Posterior cingulate gyrus (tissue), 11 donors: ENCODE measurements around the gene LRRC71.
A peak's percentile ranks its signal among the peaks of the same experiment; 100 is the strongest.

Source experiments
- DNase-seq, 10 donors: peaks; one replicate each; pipeline versions ENCODE4 v3.0.0 to v3.0.0-alpha.2; 2020 to 2021; ENCODE audit warnings: mixed read lengths in 3 of 10
- intact Hi-C: fragments of 100-400 bp; cut with DNase I; formaldehyde crosslinking; loops from one replicate; pipeline ENCODE4 v1.15.1; 2023

Gene LRRC71

DNA sequence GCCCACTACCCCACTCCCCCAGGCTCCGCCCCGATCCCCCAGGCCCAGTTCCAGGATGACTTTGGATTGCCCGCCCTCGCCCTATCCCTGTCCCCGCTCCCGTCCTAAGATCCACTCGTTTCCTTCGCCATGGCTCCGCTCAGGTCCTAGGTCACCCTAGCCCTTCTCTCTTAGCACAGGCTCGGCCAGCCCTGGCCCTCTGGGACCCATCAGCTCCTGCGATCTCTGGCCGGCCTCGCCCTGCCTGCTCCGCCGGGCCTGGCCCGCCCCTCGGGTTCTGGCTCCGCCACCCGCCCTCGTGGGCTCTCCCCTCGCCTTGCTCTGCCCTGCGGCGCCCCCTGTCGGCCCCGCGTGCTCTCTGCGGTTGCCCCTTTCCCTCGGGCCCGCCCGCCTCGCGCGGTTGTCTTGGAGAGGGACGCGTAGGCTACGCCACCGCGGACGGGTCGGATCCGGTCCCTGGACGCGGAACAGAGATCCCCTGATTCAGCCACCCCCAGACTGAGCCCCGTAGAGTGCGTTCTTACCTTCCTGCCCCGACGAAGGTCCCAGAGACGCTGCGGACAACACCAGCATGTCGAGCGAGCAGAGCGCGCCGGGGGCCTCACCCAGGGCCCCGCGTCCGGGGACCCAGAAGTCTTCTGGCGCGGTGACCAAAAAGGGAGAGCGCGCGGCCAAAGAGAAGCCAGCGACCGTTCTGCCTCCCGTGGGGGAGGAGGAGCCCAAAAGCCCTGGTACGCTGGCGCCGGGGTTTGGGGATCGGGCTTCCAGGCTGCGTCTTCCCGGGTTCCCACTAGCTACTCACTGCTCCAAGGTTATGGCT is at the start of gene LRRC71:
LRRC71 (plus strand) TSS at position 400 of the 820 bp plus-strand sequence; CDS start at position 572, 172 bp downstream.
- intact Hi-C loops: loop anchor here (2.0 kb wide), 1 partner anchor 28 kb away; the partner anchor contains the start of gene PEAR1
- peak in 7 of 10 donors; percentile 38 to 92 (median 55) for DNase-seq

DNA sequence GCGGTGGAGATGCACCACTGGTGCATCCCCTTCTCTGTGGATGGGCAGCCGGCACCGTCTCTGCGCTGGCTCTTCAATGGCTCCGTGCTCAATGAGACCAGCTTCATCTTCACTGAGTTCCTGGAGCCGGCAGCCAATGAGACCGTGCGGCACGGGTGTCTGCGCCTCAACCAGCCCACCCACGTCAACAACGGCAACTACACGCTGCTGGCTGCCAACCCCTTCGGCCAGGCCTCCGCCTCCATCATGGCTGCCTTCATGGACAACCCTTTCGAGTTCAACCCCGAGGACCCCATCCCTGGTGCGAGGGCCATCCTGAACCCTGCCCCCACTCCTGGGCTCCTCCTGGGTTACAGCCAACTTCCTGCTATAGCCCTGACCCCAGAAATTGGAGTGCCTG is 46.8 kb upstream of the LRRC71 start:
- peak in 1 of 10 donors; percentile 65 for DNase-seq
- intact Hi-C loops: no loop called here

DNA sequence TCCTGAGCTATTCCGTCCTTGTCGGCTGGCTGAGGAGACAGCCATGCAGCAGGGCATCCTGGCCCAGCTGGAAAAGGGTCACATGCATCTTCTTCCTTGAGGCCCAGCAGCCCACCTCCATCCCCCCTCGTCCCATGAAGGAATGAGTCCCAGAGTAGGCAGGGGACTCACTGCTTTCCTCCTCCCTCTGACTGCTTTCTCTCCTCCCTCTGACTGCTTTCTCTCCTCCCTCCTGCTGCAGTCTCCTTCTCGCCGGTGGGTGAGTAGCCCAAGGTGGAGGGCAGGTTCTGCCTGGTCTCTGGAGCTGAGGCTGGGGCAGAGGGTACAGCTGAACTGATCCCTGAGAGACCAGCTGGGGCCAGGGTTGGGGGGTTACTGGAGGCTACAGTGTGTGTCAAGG is 46.3 kb upstream of the LRRC71 start:
- intact Hi-C loops: no loop called here
- DNase-seq: no peak

DNA sequence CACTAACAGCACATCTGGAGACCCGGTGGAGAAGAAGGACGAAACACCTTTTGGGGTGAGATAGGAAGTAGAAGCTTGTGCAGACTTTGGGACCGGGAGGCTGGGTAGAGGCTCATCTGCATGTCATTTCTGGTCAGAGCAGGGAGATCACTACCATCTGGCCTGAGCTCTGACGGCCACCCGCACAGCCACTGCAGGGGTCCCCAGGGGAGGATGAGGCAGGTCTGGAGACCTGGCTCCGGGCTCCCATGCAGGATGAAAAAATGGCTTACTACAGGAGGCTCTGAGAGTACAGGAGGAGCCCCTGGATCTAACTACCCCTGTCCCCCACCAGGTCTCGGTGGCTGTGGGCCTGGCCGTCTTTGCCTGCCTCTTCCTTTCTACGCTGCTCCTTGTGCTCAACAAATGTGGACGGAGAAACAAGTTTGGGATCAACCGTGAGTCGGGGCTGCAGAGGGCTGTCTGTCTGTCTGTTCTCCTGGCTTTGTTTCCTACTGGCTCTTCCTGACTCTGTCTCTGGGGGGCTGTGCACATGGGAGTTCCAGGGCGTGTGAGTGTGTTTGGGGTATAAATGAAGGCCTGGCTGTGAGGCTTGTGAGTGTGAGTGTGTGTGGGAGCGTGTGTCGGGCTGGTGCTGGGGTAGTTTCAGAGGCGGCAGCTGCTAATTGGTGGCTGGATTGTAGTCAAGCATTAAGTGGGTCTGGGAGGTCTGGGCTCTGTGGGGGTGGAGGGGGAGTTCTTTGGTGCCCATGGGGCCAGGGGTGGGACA is 45.7 kb upstream of the LRRC71 start:
- no peak for DNase-seq
- intact Hi-C loops: no loop called here

DNA sequence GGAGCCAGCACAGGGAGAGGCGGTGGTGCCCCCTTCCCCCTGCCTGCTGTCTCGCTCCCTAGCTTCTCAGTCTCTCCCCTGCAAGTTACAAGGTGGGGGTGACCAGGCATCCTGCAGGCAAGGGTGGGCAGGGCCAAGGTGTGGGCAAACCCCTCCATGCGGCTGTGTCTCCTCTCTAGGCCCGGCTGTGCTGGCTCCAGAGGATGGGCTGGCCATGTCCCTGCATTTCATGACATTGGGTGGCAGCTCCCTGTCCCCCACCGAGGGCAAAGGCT is 45.2 kb upstream of the LRRC71 start:
- DNase-seq: no peak
- intact Hi-C loops: no loop called here

DNA sequence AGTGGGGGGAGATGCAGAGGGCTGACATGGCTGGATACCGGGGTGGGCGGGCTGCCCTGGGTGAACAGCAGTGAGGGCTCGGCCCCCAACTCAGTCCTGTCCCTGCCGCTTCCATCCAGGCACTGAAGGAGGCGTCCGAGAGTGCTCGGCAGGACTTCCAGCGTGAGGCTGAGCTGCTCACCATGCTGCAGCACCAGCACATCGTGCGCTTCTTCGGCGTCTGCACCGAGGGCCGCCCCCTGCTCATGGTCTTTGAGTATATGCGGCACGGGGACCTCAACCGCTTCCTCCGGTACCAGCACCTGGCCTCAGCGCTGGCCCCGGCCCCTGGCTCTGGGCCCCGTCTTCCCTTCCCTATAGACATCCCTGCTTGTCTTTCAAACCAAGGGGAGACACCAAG is 44.2 kb upstream of the LRRC71 start:
- DNase-seq: no peak
- intact Hi-C loops: no loop called here

DNA sequence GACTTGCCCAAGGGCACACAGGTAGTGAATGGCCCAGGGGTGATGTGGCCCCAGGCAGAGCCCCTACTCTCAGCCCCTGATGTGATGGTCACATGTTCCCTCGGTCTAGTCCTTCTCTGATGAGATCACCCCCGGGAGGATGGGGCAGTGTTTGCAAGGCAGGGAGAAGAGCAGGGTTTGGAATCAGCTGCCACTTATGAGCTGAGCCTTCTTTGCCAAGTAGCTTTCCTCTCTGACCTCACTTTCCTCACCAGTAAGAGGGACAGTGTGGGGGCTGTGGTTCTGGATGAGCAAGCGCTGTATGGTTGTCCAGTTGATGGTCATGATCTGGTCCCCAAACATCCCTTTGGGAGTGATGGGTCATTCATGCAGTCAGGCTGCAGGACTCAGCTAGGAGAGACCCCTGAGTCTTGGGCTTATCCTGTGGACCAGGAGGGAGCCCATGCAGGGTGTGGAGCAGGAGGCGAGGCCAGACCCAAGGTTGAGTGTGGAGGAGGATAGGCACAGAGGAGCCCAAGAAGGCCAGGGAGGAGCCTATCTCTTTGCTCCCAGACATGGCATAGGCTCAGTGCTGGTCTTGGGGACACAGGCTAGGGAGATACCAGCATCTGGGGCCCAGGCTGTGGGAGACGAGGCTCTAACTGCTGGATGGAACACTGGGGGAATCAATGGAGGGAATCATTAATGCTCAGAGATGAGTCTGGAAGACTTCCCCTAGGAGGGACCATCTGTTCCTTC is 42.8 kb upstream of the LRRC71 start:
- DNase-seq: no peak

DNA sequence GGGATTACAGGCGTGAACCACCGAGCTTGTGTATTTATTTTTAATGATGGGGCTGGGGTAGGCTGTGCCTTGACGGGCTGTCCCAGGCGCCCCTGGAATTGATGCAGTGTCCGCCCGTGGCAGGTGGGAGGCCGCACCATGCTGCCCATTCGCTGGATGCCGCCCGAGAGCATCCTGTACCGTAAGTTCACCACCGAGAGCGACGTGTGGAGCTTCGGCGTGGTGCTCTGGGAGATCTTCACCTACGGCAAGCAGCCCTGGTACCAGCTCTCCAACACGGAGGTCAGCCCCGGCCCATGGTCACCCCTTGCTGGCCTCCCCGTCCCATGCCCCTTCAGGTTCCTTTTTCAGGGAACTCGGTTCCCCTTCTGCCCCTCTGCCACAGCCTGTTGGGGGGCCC is 40.6 kb upstream of the LRRC71 start:
- no peak for DNase-seq
- intact Hi-C loops: no loop called here

More for the DNA sequence above, 42.8 kb upstream of the LRRC71 start:
- intact Hi-C loops: no loop called here

DNA sequence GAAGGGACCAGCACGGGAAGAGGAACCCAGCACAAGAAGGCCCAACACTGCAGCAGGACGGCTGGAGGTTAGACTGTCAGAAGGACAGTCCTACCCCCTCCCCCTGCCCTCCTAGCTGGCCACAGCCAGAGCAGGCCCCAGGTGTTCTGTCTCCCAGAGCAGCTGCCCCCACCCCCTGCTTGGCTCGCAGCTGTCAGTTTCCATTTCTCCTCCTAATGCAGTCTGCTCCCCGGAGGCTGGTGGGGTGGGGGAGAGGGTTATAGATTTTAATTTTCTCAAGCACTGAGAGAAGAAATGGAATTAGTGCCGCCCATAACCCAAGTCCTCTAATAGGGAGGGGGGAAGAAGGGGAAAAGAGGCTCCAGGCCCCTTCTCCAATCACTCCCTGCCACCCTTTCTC is 40.0 kb upstream of the LRRC71 start:
- intact Hi-C loops: no loop called here

DNA sequence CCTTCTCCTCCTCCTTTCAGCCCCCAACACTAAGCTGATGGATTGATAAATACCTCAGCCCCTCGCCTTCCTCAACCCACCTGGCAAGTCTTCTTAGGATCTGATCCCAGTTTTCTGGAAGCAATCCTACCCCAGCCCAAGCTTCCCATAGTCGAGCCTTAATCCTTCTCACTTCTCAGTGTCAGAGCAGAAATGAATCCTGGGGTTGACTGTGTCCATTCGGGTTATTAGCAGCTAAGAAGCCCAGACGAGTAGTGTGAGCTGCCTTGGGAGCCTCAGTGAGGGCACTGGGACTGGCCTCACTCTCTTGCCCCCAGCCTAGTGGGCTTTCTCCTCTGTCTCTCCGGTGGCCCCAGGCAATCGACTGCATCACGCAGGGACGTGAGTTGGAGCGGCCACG is 39.3 kb upstream of the LRRC71 start:
- no peak for DNase-seq
- intact Hi-C loops: no loop called here

More for the DNA sequence above, 40.0 kb upstream of the LRRC71 start:
- no peak for DNase-seq

DNA sequence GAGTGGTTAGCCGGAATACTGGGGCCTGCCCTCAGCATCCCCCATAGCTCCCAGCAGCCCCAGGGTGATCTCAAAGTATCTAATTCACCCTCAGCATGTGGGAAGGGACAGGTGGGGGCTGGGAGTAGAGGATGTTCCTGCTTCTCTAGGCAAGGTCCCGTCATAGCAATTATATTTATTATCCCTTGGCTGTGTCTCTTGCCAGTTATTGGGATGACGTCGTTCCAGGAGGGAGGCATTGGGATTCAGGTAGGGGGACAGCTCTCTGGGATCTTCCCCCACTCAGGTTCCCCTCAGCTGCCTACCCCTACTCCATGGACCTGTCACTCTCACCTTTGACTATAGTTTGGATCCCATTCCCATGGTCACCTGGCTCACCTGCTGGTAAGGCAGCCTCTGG is 38.8 kb upstream of the LRRC71 start:
- intact Hi-C loops: no loop called here

DNA sequence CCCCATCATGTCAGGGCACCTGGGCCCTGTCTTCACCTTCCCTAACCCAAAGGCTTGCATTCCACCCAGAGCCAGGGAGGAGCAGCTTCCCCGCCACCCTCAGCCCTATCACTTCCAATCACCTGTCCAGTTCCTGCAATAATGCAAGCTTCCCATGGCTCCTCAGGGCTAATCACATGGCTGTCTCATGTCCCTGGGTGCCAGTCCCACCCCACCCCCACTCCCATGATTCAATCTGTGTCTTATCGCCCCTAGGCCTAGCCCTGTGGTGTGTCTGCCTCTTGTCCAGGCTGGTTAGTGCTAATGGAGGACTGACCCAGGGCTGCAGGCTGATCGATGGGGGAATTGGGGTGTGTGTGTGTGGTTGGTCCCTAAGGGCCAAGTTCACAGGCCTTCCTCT is 37.9 kb upstream of the LRRC71 start:
- intact Hi-C loops: no loop called here
- no peak for DNase-seq

More for the DNA sequence above, 38.8 kb upstream of the LRRC71 start:
- DNase-seq: no peak

DNA sequence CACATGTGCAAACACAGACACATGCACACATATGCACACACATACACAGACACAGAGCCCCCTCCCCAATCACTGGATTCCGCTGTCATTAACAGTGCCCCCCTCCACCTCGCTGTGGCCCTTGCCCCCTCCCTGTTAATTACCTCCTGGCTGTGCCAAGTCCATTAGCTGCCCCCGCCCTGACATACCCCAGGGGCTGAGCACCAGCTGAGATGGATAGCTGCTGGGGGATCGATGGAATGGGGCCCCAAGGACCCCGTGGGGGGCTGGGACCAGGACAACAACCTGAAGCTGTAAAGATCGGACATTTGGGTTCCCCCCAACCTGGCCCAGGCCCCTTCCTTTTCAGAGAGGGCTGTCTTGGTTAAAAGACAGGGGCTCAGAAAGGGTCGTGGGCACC is 36.5 kb upstream of the LRRC71 start:
- no peak for DNase-seq
- intact Hi-C loops: no loop called here

DNA sequence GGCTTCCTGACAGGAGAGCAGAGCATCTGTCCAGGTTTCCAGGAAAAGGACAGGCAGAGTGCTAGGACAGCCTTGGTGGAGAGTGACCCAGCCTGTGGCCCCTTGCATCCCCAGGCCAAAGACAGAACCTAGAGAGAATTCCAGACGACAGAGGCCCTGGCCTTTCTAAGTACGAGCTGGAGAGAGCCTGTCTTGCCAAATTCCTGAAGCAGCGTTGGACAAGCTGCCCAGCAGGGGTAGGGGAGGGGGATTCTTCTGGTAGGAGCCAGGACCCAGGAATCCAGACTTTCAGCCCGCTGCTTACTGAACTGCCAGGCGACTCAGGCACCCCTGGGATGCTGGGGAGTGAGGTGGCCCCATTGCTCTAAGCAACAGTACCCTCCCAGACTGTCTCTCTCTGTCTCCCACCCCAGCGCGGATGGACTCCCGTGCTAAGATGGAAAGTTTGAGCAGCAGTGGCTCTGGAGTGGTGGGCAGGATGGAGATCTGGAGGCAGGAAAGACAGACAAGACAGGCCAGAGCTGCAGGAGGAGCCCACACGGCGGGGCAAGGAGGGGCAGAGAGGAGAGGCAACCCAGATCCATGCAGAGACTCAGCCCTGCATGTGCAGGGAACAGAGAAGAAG is 35.8 kb upstream of the LRRC71 start:
- DNase-seq: no peak
- intact Hi-C loops: no loop called here

DNA sequence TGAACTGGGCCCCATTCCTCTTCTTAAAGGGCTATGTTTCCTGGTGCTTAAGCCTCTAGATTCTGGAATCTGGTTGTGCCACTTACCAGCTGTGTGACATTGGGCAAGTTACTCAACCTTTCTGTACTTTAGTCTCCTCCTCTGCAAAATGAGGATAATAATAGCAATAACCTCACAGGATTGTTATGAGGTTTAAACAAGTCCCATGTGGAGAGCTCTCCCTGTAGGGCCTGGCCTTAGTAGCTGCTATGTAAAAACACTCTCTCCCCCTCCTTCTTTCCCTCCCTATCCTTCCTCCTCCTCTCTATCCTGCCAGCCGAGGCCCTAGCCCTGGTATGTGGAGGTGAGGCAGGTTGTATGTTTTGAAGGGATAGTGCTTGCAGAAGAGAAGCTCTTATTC is 35.1 kb upstream of the LRRC71 start:
- intact Hi-C loops: no loop called here
- no peak for DNase-seq

DNA sequence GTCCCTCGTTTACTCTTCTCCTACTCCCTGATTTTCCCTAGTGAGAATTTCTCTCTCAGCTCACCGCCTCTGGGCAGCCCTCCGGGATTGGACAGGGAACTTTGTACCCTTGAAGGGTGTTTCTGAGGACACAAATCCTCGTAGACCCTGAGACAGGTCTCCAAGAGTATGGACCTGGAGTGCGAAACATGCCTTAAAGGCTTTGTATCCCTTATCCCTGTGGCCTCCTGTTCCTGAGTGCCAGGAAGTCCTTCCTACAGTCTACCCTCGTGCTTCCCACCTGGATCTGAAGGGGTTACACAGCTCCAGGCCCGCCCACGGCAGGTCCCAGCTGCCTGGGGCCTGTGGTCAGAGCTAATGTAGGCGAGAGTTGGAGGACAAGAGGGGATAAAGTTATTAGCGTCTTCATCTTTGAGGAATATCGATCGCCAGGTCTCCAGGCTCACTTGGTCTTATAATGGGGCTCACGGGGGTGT is 34.5 kb upstream of the LRRC71 start:
- intact Hi-C loops: no loop called here
- DNase-seq: no peak

DNA sequence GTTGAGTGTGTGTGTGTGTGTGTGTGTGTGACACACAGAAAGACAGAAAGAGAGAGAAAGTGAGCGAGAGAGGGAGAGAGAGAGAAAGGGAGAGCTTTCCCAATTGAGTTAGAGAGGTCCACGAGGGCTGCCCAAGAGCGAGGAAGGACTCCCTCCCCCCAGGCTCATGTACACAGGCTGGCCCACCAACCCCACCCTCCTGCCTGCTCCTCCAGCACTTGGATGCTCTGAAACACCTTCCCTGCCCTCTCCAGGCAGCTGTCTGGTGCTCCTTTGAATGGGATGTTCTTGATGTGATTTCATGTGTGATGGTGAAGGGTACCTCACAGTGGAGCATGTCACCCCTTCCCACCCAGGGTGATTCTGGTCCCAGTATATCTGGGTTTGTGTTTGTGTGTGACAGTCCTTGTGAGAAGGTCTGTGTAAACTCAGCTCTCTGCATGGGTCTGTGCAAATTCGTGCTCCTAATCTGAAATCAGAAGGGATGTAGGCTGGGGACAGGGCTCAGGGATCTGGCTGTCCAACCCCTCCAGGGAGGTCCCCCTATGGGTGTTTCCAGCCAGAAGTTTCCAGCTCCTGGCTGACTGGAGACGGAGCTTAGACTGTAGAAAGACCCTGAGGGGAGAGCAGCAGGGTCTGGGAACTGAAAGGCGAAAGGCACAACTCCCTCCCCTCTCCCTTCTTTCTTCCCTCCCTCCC is 33.7 kb upstream of the LRRC71 start:
- intact Hi-C loops: no loop called here
- no peak for DNase-seq

DNA sequence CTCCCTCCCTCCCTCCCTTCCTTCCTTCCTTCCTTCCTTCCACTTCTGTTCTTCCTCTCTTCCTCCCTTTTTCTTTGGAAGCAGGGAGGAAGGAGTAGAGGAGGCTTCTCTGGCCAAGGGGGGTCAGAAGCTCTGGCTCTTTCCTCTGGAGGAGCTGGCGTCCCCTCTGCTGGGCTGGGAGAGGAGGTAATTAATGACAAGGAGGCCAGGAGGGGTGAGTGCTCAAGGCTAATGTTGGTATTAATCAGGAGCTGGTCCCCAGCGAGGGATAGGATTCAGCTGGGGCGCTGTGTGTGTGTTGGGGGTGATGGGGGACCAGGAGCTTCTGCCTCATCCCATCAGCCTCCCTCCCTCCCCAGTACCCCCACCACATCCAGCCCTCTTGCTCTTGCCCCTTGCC is 33.1 kb upstream of the LRRC71 start:
- intact Hi-C loops: no loop called here
- no peak for DNase-seq

DNA sequence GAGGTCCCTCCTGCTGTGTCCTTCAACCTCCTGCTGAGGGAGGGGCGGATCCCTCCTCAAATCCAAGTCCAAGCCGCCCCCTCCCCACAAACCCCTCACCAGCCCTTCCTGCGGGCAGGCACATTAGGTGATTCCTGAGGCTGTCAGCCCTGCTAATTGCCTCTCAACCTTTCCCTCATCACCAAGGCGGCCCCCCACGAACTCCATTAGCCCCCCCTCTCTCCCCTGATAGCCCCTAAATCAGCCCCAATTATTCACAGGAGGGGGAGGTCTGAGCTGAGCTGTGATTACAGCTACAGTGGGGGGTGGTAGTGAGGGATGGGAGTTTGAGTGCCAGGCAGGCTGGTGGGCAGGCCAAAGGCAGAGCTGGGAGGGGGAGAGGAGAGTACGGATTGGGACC is 32.7 kb upstream of the LRRC71 start:
- intact Hi-C loops: no loop called here
- no peak for DNase-seq
